CD4-positive, alpha-beta T cell treated with Interleukin-6 at 100 ng/mL for 8 hours (primary cell): ENCODE results near the gene LYPD3.

Experiments
- DNase-seq: peaks from one replicate; pipeline ENCODE4 v3.0.0-alpha.2; 2020; ENCODE audit warnings: mixed read lengths, low spot score

Gene LYPD3

DNA sequence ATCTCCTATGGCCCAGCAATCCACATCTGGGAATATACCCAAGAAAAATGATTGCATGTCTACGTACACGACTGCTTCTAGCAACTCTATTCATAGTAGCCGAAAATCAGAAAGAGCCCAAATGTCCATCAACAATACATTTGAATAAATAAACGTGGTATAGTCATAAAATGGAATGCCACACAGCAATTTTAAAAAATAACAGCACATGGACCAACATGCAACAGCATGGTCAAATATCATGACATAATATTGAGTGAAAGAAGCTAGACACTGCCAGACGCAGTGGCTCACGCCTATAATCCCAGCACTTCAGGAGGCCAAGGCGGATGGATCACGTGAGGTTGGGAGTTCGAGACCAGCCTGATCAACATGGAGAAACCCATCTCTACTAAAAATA is 34.4 kb downstream of the LYPD3 start:
- no peak for DNase-seq

GRCh38 chr19:43430142-43430710 is 35.2 kb downstream of the LYPD3 start:
- DNase-seq = no peak

GRCh38 chr19:43429395-43429794 is 36.0 kb downstream of the LYPD3 start:
- no peak for DNase-seq

- DNase-seq = no peak
Observed at GRCh38 chr19:43425567-43426392, 39.6 kb downstream of the LYPD3 start.

GRCh38 chr19:43423779-43424178 is 41.6 kb downstream of the LYPD3 start:
- DNase-seq = no peak

GRCh38 chr19:43422689-43423066 is 42.7 kb downstream of the LYPD3 start:
- no peak for DNase-seq

DNA sequence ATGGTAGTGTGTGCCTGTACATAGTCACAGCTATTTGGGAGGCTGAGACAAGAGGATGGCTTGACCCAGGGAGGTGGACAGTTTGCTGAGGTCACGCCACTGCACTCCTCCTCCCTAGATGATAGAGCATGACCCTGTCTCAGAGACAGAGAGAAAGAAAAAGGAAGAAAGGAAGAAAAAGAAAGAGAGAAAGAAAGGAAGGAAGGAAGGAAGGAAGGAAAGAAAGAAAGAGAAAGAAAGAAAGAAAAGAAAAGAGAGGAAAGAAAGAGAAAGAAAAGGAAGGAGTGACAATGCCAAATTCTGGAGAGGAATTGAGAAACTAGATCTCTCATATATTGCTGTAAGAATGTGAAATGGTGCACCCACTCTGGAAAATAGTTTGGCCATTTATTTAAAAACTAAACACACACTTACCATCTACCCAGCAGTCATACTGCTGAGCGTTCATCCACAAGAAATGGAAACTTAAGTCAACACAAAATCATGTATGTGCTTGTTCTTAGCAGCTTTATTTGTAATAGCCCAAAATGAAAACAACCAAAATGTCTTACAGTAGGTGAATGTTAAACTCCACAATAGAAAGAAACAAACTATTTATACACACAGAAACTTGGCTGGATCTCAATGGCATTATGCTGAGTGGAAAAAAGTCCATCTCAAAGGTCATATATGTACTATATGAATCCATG is 43.3 kb downstream of the LYPD3 start:
- no peak for DNase-seq

DNA sequence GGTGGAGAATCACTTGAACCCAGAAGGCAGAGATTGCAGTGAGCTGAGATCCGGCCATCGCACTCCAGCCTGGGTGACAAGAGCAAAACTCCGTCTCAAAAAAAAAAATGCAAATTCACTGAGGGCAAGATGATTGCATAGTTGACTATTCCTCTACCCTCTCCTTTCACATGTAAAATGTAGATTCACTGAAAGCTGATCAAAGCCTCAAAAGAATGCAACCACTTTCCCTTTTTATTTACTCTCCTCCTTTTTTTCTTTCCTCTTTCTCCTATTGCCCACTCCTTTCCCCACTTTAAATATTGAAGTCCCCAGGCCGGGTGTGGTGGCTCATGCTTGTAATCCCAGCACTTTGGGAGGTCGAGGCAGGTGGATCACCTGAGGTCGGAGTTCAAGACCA is 44.5 kb downstream of the LYPD3 start:
- DNase-seq = no peak

DNA sequence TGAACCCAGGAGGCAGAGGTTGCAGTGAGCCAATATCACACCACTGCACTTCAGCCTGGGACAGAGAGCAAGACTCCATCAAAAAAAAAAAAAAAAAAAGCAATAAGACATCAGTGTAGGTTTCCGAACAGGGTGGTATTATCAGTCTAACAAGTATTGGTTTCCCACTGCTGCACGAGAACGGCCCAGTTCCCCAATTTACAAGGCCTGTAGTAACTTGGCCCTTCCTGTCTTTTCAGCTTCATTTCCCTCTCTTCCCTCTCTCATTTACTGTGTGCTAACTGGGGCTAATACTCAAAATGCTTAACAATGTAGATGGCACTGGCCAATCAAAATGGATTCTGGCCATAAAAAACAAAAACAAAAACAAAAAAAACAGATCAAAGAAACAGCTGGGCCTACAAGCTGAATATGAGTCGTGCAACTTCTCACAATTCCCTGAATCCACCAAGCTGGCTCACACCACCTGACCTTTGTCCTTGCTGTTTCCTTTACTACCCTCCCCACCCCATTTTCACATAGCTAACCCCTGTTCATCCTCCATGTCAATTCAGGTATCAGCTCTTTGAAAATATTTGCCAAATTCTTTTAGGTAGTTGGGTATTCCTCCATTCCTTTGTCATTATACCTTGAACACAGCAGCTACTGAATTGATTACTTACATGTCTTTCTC is 48.3 kb downstream of the LYPD3 start:
- DNase-seq = no peak

DNA sequence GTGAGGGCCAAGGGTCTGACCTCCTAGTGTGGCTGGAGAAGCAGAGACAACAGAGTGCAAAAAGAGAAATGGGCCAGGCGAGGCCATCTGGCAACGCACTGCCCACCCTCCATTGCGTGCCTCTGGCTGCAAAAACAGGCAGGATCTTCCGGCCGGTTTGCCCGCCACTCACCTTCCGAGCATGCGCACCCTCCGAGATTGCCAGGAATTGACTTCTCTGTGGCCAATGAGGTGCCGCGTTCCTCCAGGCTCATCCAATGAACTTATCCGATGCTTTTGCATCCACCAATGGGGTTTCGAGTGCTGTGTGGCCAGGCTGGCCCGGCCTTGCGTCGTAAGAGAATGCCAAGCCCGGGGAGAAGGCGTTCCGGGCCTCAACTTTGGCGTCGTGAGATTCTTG is 50.9 kb downstream of the LYPD3 start, which contains the start of gene TEX101:
Gene TEX101, plus strand, starts transcription at position 337 of the 400 bp plus-strand sequence. CDS start 1,030 bp downstream, outside the sequence.
- DNase-seq = no peak

DNA sequence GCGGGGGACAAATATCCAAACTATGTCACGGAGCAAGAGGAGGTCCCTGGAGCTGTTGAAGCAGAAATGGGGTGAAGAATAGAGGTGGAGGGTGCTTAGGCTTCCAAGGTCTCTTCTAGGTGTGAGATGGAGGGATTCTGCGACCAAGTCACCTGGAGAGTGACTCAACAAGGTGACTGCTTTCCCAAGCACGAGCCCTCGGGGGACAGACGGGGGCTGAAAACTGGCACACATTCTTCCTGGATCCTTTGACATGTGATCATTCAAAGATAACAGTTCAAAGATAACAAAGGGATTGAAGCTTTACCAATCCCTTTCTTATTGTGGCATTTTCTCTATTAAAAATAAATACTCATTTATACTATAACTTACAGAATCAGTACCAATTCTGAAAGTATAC is 53.0 kb downstream of the LYPD3 start:
- DNase-seq = no peak
